H1 (cell line): Measurements from ENCODE around the gene NRDE2. TPM values are rescaled to one million over a fixed set of nuclear protein-coding genes. Genes with fewer than 3 reads are reported as not detected.

Experiments used
- CTCF ChIA-PET: fragments of 300-600 bp; sonication (Branson Sonifier 250); formaldehyde crosslinking; loops from one replicate; lab custom pipeline; 2021; ENCODE audit not compliant: partially characterized antibody; lab: Charles Lee
- POLR2A ChIA-PET: fragments of 300-600 bp; sonication (Branson Sonifier 250); formaldehyde crosslinking; loops from one replicate; lab custom pipeline; 2021; ENCODE audit warnings: inconsistent platforms; ENCODE audit not compliant: partially characterized antibody; lab: Charles Lee
- DNase-seq, 2 experiments: peaks; one replicate each; pipeline versions ENCODE4 v3.0.0 to v3.0.0-alpha.2; 2010 to 2022; ENCODE audit warnings: low spot score in 2 of 2, low read depth in 1 of 2, mixed read lengths in 1 of 2
- FAIRE-seq: peaks from 2 replicates; lab custom pipeline; 2011; peaks lifted over from hg19 to GRCh38; lab: Jason Lieb, UNC
- H2AFZ ChIP-seq: 2 replicates; pipeline ENCODE4 v1.8.1; 2012; ENCODE audit warnings: low read length, inconsistent platforms
- H2AK5ac ChIP-seq: 2 replicates; pipeline ENCODE4 v1.6.1; 2013; ENCODE audit warnings: low read depth, low read length
- H2BK120ac ChIP-seq: replicated peaks from 2 replicates; pipeline ENCODE3; 2013; ENCODE audit warnings: low read depth, low read length, inconsistent platforms
- H2BK12ac ChIP-seq: 2 replicates; pipeline ENCODE4 v1.6.1; 2013; ENCODE audit warnings: low read depth, low read length
- H2BK15ac ChIP-seq: 2 replicates; pipeline ENCODE4 v1.6.1; 2013; ENCODE audit warnings: low read length
- H2BK20ac ChIP-seq: 2 replicates; pipeline ENCODE4 v1.6.1; 2013; ENCODE audit warnings: low read length
- H2BK5ac ChIP-seq: 2 replicates; pipeline ENCODE4 v1.6.1; 2013; ENCODE audit warnings: low read depth, low read length
- H3K14ac ChIP-seq: 2 replicates; pipeline ENCODE4 v1.6.1; 2013; ENCODE audit warnings: inconsistent platforms; ENCODE audit not compliant: insufficient read length
- H3K18ac ChIP-seq: 2 replicates; pipeline ENCODE4 v1.6.1; 2013; ENCODE audit warnings: low read length; ENCODE audit errors: extremely low read depth
- H3K23ac ChIP-seq: 2 replicates; pipeline ENCODE4 v1.6.1; 2013; ENCODE audit warnings: inconsistent platforms; ENCODE audit not compliant: insufficient read length
- H3K23me2 ChIP-seq: 2 replicates; pipeline ENCODE4 v1.6.1; 2013; ENCODE audit warnings: low read depth, low read length
- H3K27ac ChIP-seq: 2 replicates; pipeline ENCODE4 v1.6.1; 2011; ENCODE audit warnings: low read depth, low read length, inconsistent platforms
- H3K27me3 ChIP-seq, 4 experiments: replicated peaks in 1 of 4; 1 replicate in 1 of 4; 2 replicates in 3 of 4; pipeline versions ENCODE4 v1.6.1 to v1.8.1; 2011 to 2013; ENCODE audit warnings: low read length in 3 of 4, mild to moderate bottlenecking in 3 of 4, inconsistent platforms in 2 of 4, mixed read lengths in 2 of 4, moderate library complexity in 1 of 4; ENCODE audit not compliant: control insufficient read depth in 3 of 4, insufficient read depth in 3 of 4; ENCODE audit errors: extremely low read depth in 1 of 4
- H3K36me3 ChIP-seq, 4 experiments: 2 replicates each; pipeline versions ENCODE4 v1.6.1 to v1.8.1; 2011 to 2013; ENCODE audit warnings: mild to moderate bottlenecking in 4 of 4, low read length in 3 of 4, moderate library complexity in 2 of 4, control low read depth in 1 of 4, inconsistent platforms in 1 of 4; ENCODE audit not compliant: insufficient read depth in 4 of 4, control insufficient read depth in 2 of 4
- H3K4ac ChIP-seq: replicated peaks from 2 replicates; pipeline ENCODE3; 2013; ENCODE audit warnings: low read length, low read depth, mixed read lengths, inconsistent platforms; ENCODE audit not compliant: insufficient read length
- H3K4me1 ChIP-seq, 4 experiments: replicated peaks in 1 of 4; 1 replicate in 1 of 4; 2 replicates in 3 of 4; pipeline versions ENCODE4 v1.6.1 to v1.8.1; 2011 to 2013; ENCODE audit warnings: low read length in 3 of 4, inconsistent platforms in 2 of 4, mixed read lengths in 1 of 4; ENCODE audit not compliant: insufficient read depth in 4 of 4, control insufficient read depth in 3 of 4
- H3K4me2 ChIP-seq, 2 experiments: 2 replicates each; pipeline versions ENCODE4 v1.6.1 to v1.8.1; 2011 to 2013; ENCODE audit warnings: low read depth in 2 of 2, low read length in 2 of 2, control low read depth in 1 of 2, inconsistent platforms in 1 of 2, mild to moderate bottlenecking in 1 of 2; ENCODE audit not compliant: insufficient read depth in 1 of 2
- H3K4me3 ChIP-seq, 4 experiments: fragments of 200-600, 300-600 bp in 1 of 4; sonication (generic), shearing (Covaris generic), sonication (Bioruptor Twin) in 1 of 4; 2 replicates each; pipeline versions ENCODE4 v1.5.1 to v1.8.1; 2011 to 2016; ENCODE audit warnings: low read length in 4 of 4, low read depth in 3 of 4, control low read depth in 2 of 4, inconsistent platforms in 2 of 4, mild to moderate bottlenecking in 2 of 4, mixed read lengths in 1 of 4, moderate library complexity in 1 of 4; ENCODE audit not compliant: insufficient read depth in 2 of 4; ENCODE audit errors: extremely low read depth in 1 of 4
- H3K56ac ChIP-seq: replicated peaks from 2 replicates; pipeline ENCODE3; 2013; ENCODE audit warnings: low read depth, mild to moderate bottlenecking, mixed read lengths, low read length, inconsistent platforms; ENCODE audit not compliant: insufficient read length
- H3K79me1 ChIP-seq: 2 replicates; pipeline ENCODE4 v1.6.1; 2013; ENCODE audit warnings: low read depth, low read length, control low read depth
- H3K79me2 ChIP-seq, 2 experiments: 2 replicates each; pipeline versions ENCODE4 v1.6.1 to v1.8.1; 2012 to 2013; ENCODE audit warnings: low read length in 2 of 2, mild to moderate bottlenecking in 2 of 2, inconsistent platforms in 1 of 2; ENCODE audit not compliant: insufficient read depth in 2 of 2, control insufficient read depth in 1 of 2
- H3K9ac ChIP-seq, 4 experiments: replicated peaks in 1 of 4; 1 replicate in 1 of 4; 2 replicates in 3 of 4; pipeline versions ENCODE4 v1.6.1 to v1.8.1; 2011 to 2013; ENCODE audit warnings: low read depth in 3 of 4, low read length in 3 of 4, control low read depth in 2 of 4, mild to moderate bottlenecking in 2 of 4, moderate library complexity in 2 of 4, inconsistent platforms in 1 of 4; ENCODE audit errors: extremely low read depth in 1 of 4
- H3K9me3 ChIP-seq, 2 experiments: 2 replicates each; pipeline versions ENCODE4 v1.6.1 to v1.8.1; 2012 to 2013; ENCODE audit warnings: mild to moderate bottlenecking in 2 of 2, moderate library complexity in 2 of 2, control low read depth in 1 of 2, inconsistent platforms in 1 of 2, low read depth in 1 of 2, low read length in 1 of 2, mixed read lengths in 1 of 2; ENCODE audit not compliant: insufficient read depth in 2 of 2
- H4K20me1 ChIP-seq, 2 experiments: replicated peaks in 1 of 2; 2 replicates each; pipeline versions ENCODE3 to v1.8.1; 2011 to 2013; ENCODE audit warnings: inconsistent platforms in 2 of 2, low read length in 2 of 2, mild to moderate bottlenecking in 1 of 2; ENCODE audit not compliant: insufficient read depth in 2 of 2, control insufficient read depth in 1 of 2
- H4K5ac ChIP-seq: 2 replicates; pipeline ENCODE4 v1.6.1; 2013; ENCODE audit warnings: low read length, low read depth, mixed read lengths, inconsistent platforms; ENCODE audit not compliant: insufficient read length
- H4K8ac ChIP-seq: 2 replicates; pipeline ENCODE4 v1.8.0; 2013; ENCODE audit warnings: mild to moderate bottlenecking, moderate library complexity, low read length, inconsistent platforms; ENCODE audit not compliant: insufficient read depth; ENCODE audit errors: extremely low read depth
- H4K91ac ChIP-seq: replicated peaks from 2 replicates; pipeline ENCODE3; 2013; ENCODE audit warnings: low read length, mixed read lengths, inconsistent platforms; ENCODE audit not compliant: insufficient read length
- CBX8 ChIP-seq: fragments of 300-800, 300-1000 bp; sonication (generic); IDR thresholded peaks from 2 replicates; pipeline ENCODE4 v1.7.1; 2016; ENCODE audit warnings: low read depth, low read length, borderline replicate concordance
- CHD2 ChIP-seq: IDR thresholded peaks from 2 replicates; pipeline ENCODE4 v1.6.1; 2012; ENCODE audit warnings: low read length, improper control_type of control experiment
- EGR1 ChIP-seq: IDR thresholded peaks from 2 replicates; pipeline ENCODE4 v1.6.1; 2011; ENCODE audit warnings: low read depth, low read length, borderline replicate concordance
- EP300 ChIP-seq, 2 experiments: IDR thresholded peaks; 1 replicate in 1 of 2; 2 replicates in 1 of 2; pipeline ENCODE4 v1.6.1; 2011 to 2012; ENCODE audit warnings: low read depth in 2 of 2, low read length in 2 of 2, mild to moderate bottlenecking in 2 of 2, borderline replicate concordance in 1 of 2, inconsistent platforms in 1 of 2, moderate library complexity in 1 of 2
- GABPA ChIP-seq: IDR thresholded peaks from 2 replicates; pipeline ENCODE4 v1.6.1; 2011; ENCODE audit warnings: mild to moderate bottlenecking, low read length, moderate library complexity, borderline replicate concordance; ENCODE audit not compliant: insufficient read depth
- GTF2F1 ChIP-seq: IDR thresholded peaks from 2 replicates; pipeline ENCODE4 v1.6.1; 2012; ENCODE audit warnings: low read depth, low read length, improper control_type of control experiment, borderline replicate concordance
- KDM4A ChIP-seq: IDR thresholded peaks from one replicate; pipeline ENCODE4 v1.7.1; 2012; ENCODE audit warnings: low read depth, mild to moderate bottlenecking, moderate library complexity, low read length, inconsistent platforms; ENCODE audit not compliant: severe bottlenecking
- PHF8 ChIP-seq: fragments of 200-600 bp; sonication (generic); conservative IDR thresholded peaks from 2 replicates; pipeline ENCODE4 v1.7.1; 2012; ENCODE audit warnings: low read depth, mild to moderate bottlenecking, inconsistent platforms, low read length, moderate library complexity
- POLR2A ChIP-seq, 2 experiments: IDR thresholded peaks; 1 replicate in 1 of 2; 2 replicates in 1 of 2; pipeline ENCODE4 v1.6.1; 2011; ENCODE audit warnings: low read depth in 2 of 2, low read length in 2 of 2, mild to moderate bottlenecking in 2 of 2; ENCODE audit errors: control extremely low read depth in 1 of 2
- SAP30 ChIP-seq: fragments of 300-600 bp; sonication (generic); IDR thresholded peaks from 2 replicates; pipeline ENCODE4 v1.7.1; 2012; ENCODE audit warnings: low read length, moderate library complexity, mild to moderate bottlenecking, inconsistent platforms; ENCODE audit not compliant: insufficient read depth, insufficient replicate concordance
- TAF7 ChIP-seq: optimal IDR thresholded peaks from 2 replicates; pipeline ENCODE3; 2011; ENCODE audit warnings: low read depth, mild to moderate bottlenecking, inconsistent platforms, low read length, moderate library complexity, borderline replicate concordance
- YY1 ChIP-seq: IDR thresholded peaks from 2 replicates; pipeline ENCODE4 v1.6.1; 2011; ENCODE audit warnings: low read depth, mild to moderate bottlenecking, low read length
- WGBS, 2 experiments: shearing (Covaris generic) in 1 of 2; methylation state at CpG; one replicate each; pipeline versions ENCODE4 v1.1.6 to v1.1.7; 2013 to 2015; ENCODE audit warnings: low lambda C conversion rate in 2 of 2, mixed read lengths in 2 of 2, inconsistent platforms in 1 of 2, low coverage in 1 of 2, missing lambda C conversion rate in 1 of 2; ENCODE audit not compliant: insufficient replicate concordance in 2 of 2, insufficient coverage in 1 of 2, insufficient read length in 1 of 2; ENCODE audit errors: extremely low coverage in 1 of 2, missing lambda C conversion rate in 1 of 2; 5-methylcytosine and 5-hydroxymethylcytosine counted together
- polyA plus RNA-seq, 7 experiments: library from polyadenylated mRNA; depleted of rRNA in 3 of 7; stranded (reverse) in 5 of 7; unstranded in 2 of 7; fragments of >200 nt in 5 of 7; fragments of 200-250 nt in 2 of 7; gene quantifications; 1 replicate in 5 of 7; 2 replicates in 1 of 7; 4 replicates in 1 of 7; pipeline versions ENCODE4 v1.2.1 to v1.2.3, GENCODE V29; 2011 to 2013; ENCODE audit warnings: missing spikeins in 2 of 7, mixed read lengths in 2 of 7
- total RNA-seq: library from RNA; stranded (reverse); fragmentation: NEBNext Ultra II Directional; extraction: Animal tissue kit (Norgen Biotek cat#: 25700); gene quantifications from 2 replicates; pipeline ENCODE4 v1.2.1, GENCODE V29; 2021
- TF ChIP-seq, protein P1 (sequence below): IDR thresholded peaks from 2 replicates; pipeline ENCODE4 v1.6.1; 2011; ENCODE audit warnings: low read length, improper control_type of control experiment

Gene NRDE2
- total and polyA plus RNA-seq, 2 of the 8 experiments (the other 6 are each of a cell fraction or from before 2014, with no cell fraction given), result 4.9 to 12.1 TPM

DNA sequence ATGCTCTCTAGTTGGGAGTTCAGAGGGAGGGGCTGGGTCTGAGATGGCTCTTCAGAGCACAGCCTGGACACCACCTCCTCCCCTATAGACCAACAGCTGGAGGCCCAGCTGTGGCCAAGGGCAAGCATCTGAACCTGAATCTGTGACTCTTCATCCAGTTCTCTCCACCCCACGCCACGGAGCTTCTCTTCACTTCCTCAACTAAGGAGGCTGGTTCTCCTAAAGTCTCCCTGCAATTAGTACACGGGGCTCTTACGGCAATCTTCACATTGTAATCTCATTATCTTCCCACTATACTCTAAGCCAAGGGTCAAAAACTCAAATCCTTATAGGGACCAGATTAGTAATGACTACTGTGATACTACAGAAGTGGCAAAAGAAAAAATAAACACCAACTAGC, 9.8 kb downstream of the NRDE2 start:
- Histone ChIP-seq H3K23me2 (no peaks in the 10 kb centered on the region), H3K27me3 (no peaks in the 10 kb centered on the region), H2AFZ (no peak overlapping the region), H2BK15ac (no peak overlapping the region), H3K56ac (no peak overlapping the region), H3K4me1 (no peaks in the 10 kb centered on the region), H2BK5ac (no peak overlapping the region), H2BK120ac (no peak overlapping the region), H3K4me3 (no peak overlapping the region), H3K27ac (no peak overlapping the region), H2BK12ac (no peak overlapping the region), H3K36me3 (peaks cover 0 to 6% (median 0%) of the 10 kb centered on the region in 4 experiments; a peak in 1 of 8 replicates), H4K20me1 (no peaks in the 10 kb centered on the region), H3K14ac (no peak overlapping the region), H3K4me2 (no peak overlapping the region), H2AK5ac (no peak overlapping the region), H4K5ac (no peak overlapping the region), H3K9ac (no peak overlapping the region; a peak in 1 of 7 replicates), H3K23ac (no peak overlapping the region), H3K79me2 (peaks cover 0 to 8% of the 10 kb centered on the region in 2 experiments; a peak in 1 of 4 replicates), H3K4ac (no peak overlapping the region), H4K8ac (no peak overlapping the region), H3K9me3 (no peaks in the 10 kb centered on the region), H2BK20ac (no peak overlapping the region), H3K79me1 (no peaks in the 10 kb centered on the region; the same call in 1 of the 2 replicates), H3K18ac (no peak overlapping the region), H4K91ac (no peak overlapping the region)
- DNase-seq (no peak), FAIRE-seq (no peak)
- POLR2A ChIA-PET, result interaction anchor here (0.7 kb wide), 1 partner anchor 8 kb away, joined by 3 read pairs; no protein-coding TSS in a partner anchor
- 85% methylated on average over 4 of the region's 4 CpGs; no CpG with 5 or more reads in 1 of the 2 experiments for WGBS, 2 experiments
- CTCF ChIA-PET, result no interaction called here
- TF ChIP-seq CBX8, result no peak
- TF ChIP-seq TAF7, result no peak
- TF ChIP-seq PHF8, result no peak
- no peak for TF ChIP-seq YY1
- TF ChIP-seq CHD2, result no peak
- TF ChIP-seq, protein P1, sequence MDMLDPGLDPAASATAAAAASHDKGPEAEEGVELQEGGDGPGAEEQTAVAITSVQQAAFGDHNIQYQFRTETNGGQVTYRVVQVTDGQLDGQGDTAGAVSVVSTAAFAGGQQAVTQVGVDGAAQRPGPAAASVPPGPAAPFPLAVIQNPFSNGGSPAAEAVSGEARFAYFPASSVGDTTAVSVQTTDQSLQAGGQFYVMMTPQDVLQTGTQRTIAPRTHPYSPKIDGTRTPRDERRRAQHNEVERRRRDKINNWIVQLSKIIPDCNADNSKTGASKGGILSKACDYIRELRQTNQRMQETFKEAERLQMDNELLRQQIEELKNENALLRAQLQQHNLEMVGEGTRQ, result no peak
- TF ChIP-seq POLR2A (IDR thresholded peaks at IDR 0.05; ENCODE audit: control extremely low read depth in 1 of 2, low read depth in 2 of 2, low read length in 2 of 2), result no peak
- TF ChIP-seq EGR1, result no peak
- no peak for TF ChIP-seq KDM4A
- TF ChIP-seq SAP30, result no peak
- no peak for TF ChIP-seq GTF2F1
- no peak for TF ChIP-seq EP300 (IDR thresholded peaks at IDR 0.05; ENCODE audit: borderline replicate concordance in 1 of 2, low read depth in 2 of 2, low read length in 2 of 2)
- TF ChIP-seq GABPA, result no peak
